ENCODE results near the gene THEMIS. TPM values are rescaled to one million over a fixed set of nuclear protein-coding genes. Genes with fewer than 3 reads are reported as not detected.

Gene THEMIS
- total and polyA plus RNA-seq, 2 experiments from 2014 or later: not detected

DNA sequence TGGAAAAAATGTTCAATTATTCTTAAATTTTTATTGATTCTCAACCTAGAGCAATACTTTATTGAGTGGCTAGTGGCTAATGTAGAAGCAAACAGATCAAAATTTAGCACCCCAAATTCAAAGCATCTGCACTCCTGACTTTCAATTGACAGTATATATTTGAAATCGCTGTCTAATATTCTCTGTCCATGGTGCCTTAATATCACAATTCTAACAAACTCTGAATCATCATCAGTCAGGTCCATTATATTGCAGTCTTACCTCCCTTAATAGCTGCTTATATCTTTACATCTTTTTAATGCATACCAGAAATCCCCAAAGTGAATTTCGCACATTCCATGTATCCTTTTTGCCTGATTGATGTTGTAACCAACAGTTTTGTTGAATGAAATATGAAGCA, 134.9 kb downstream of the THEMIS start:
- Histone ChIP-seq H3K4me2 (no peak overlapping the region), H3K36me3 (replicated peaks; ENCODE audit: insufficient read depth, low read depth) (no peaks in the 10 kb centered on the region), H2AFZ (no peak overlapping the region), H3K27ac (no peak overlapping the region), H3K4me3 (no peak overlapping the region), H3K9me2 (replicated peaks; ENCODE audit: insufficient read depth) (no peaks in the 10 kb centered on the region), H4K20me1 (ENCODE audit: insufficient read depth, poor library complexity, severe bottlenecking) (no peaks in the 10 kb centered on the region), H3K9me3 (ENCODE audit: low read depth) (no peaks in the 10 kb centered on the region), H3K79me2 (no peaks in the 10 kb centered on the region), H3K27me3 (no peaks in the 10 kb centered on the region), H3K4me1 (ENCODE audit: insufficient read depth) (no peaks in the 10 kb centered on the region)
- no peak for TF ChIP-seq EZH2phosphoT487 (IDR thresholded peaks at IDR 0.05; ENCODE audit: low read depth, severe bottlenecking, unreplicated experiment)
- TF ChIP-seq EZH2 (IDR thresholded peaks at IDR 0.05; ENCODE audit: borderline replicate concordance): no peak
- TF ChIP-seq, protein P1, sequence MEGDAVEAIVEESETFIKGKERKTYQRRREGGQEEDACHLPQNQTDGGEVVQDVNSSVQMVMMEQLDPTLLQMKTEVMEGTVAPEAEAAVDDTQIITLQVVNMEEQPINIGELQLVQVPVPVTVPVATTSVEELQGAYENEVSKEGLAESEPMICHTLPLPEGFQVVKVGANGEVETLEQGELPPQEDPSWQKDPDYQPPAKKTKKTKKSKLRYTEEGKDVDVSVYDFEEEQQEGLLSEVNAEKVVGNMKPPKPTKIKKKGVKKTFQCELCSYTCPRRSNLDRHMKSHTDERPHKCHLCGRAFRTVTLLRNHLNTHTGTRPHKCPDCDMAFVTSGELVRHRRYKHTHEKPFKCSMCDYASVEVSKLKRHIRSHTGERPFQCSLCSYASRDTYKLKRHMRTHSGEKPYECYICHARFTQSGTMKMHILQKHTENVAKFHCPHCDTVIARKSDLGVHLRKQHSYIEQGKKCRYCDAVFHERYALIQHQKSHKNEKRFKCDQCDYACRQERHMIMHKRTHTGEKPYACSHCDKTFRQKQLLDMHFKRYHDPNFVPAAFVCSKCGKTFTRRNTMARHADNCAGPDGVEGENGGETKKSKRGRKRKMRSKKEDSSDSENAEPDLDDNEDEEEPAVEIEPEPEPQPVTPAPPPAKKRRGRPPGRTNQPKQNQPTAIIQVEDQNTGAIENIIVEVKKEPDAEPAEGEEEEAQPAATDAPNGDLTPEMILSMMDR (IDR thresholded peaks at IDR 0.05; ENCODE audit: poor library complexity): no peak
- DNase-seq (ENCODE audit: low spot score): no peak
- 91% methylated on average over 2 of the region's 2 CpGs for WGBS (ENCODE audit: low lambda C conversion rate, missing lambda C conversion rate)

DNA sequence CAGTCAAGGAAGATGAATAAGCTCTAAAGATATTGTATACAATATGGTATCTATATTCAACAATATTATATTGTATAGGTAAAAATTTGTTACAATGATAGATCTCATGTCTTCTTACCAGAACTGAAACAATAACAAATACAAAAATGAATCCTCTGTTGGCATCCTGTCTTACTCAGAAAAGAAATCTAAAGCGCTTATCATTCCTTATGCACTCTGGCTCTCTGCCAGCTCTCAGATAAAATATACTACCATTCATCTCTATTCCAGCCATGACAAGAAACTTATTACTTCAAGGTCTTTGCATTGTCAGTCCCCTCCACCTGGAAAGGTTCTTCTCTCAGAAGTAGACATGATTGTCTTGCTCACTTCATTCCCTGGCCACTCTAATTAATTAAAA, 138.6 kb downstream of the THEMIS start:
- no peak for DNase-seq (ENCODE audit: low spot score)
- Histone ChIP-seq H3K4me1 (ENCODE audit: insufficient read depth) (no peaks in the 10 kb centered on the region), H3K4me3 (no peak overlapping the region), H3K27me3 (no peaks in the 10 kb centered on the region), H3K9me3 (ENCODE audit: low read depth) (no peaks in the 10 kb centered on the region), H3K9me2 (replicated peaks; ENCODE audit: insufficient read depth) (no peaks in the 10 kb centered on the region), H2AFZ (no peak overlapping the region), H4K20me1 (ENCODE audit: insufficient read depth, poor library complexity, severe bottlenecking) (no peaks in the 10 kb centered on the region), H3K36me3 (replicated peaks; ENCODE audit: insufficient read depth, low read depth) (no peaks in the 10 kb centered on the region), H3K27ac (no peak overlapping the region), H3K4me2 (no peak overlapping the region), H3K79me2 (no peaks in the 10 kb centered on the region)
- TF ChIP-seq, protein P1 (IDR thresholded peaks at IDR 0.05; ENCODE audit: poor library complexity): no peak
- TF ChIP-seq EZH2phosphoT487 (IDR thresholded peaks at IDR 0.05; ENCODE audit: low read depth, severe bottlenecking, unreplicated experiment) (no peak), EZH2 (IDR thresholded peaks at IDR 0.05; ENCODE audit: borderline replicate concordance) (no peak)
- 94% methylated on average over 1 of the region's 1 CpG for WGBS (ENCODE audit: low lambda C conversion rate, missing lambda C conversion rate)

DNA sequence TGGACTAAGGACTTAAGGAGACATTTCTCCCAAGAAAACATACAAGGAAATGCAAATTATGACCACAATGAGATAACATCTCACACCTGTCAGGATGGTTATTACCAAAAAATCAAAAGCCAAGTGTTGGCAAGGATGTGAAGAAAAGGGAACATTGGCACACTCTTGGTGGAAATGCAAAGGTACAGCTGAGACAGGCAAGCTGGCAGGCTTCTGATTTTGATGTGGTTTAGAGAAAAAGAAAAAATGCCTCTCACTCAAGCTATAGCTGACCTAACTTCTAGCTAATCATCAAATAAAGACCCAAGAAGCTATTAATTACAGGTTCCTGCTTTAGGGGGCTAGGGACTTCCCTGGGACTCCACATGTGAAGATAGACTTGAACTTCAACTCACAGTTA, 139.8 kb downstream of the THEMIS start:
- Histone ChIP-seq H2AFZ (no peak overlapping the region), H4K20me1 (ENCODE audit: insufficient read depth, poor library complexity, severe bottlenecking) (no peaks in the 10 kb centered on the region), H3K36me3 (replicated peaks; ENCODE audit: insufficient read depth, low read depth) (no peaks in the 10 kb centered on the region)

More for the DNA sequence above, 139.8 kb downstream of the THEMIS start:
- Histone ChIP-seq H3K4me1 (ENCODE audit: insufficient read depth) (no peaks in the 10 kb centered on the region), H3K9me3 (ENCODE audit: low read depth) (no peaks in the 10 kb centered on the region), H3K4me3 (no peak overlapping the region), H3K4me2 (no peak overlapping the region), H3K27ac (no peak overlapping the region), H3K79me2 (no peaks in the 10 kb centered on the region), H3K9me2 (replicated peaks; ENCODE audit: insufficient read depth) (no peaks in the 10 kb centered on the region), H3K27me3 (no peaks in the 10 kb centered on the region)
- DNase-seq (ENCODE audit: low spot score): no peak
- TF ChIP-seq, protein P1 (IDR thresholded peaks at IDR 0.05; ENCODE audit: poor library complexity): no peak
- TF ChIP-seq EZH2 (IDR thresholded peaks at IDR 0.05; ENCODE audit: borderline replicate concordance) (no peak), EZH2phosphoT487 (IDR thresholded peaks at IDR 0.05; ENCODE audit: low read depth, severe bottlenecking, unreplicated experiment) (no peak)

Data from hepatocyte (in vitro differentiated cells).